GM12864 (cell line): Measurements from ENCODE around the gene CLCNKB.

Experiments
- DNase-seq: peaks from one replicate; pipeline ENCODE4 v3.0.0-alpha.2; 2011; ENCODE audit warnings: low read depth
- H3K4me3 ChIP-seq: 2 replicates; pipeline ENCODE4 v1.5.1; 2011; ENCODE audit warnings: mild to moderate bottlenecking, low read depth, low read length, control low read depth
- CTCF ChIP-seq: IDR thresholded peaks from 2 replicates; pipeline ENCODE4 v1.5.1; 2011; ENCODE audit warnings: low read depth, mild to moderate bottlenecking, moderate library complexity, low read length, control low read depth, inconsistent platforms; ENCODE audit errors: missing control alignments

CLCNKB gene

GRCh38 chr1:16070640-16071355, 27.2 kb downstream of the CLCNKB start:
- TF ChIP-seq CTCF: no peak
- DNase-seq: no peak
- no peak overlapping the region for H3K4me3 ChIP-seq

- no peak for DNase-seq
- H3K4me3 ChIP-seq: no peak overlapping the region
- TF ChIP-seq CTCF: no peak
Observed at GRCh38 chr1:16071614-16072013, 28.0 kb downstream of the CLCNKB start.

GRCh38 chr1:16072095-16072494, 28.5 kb downstream of the CLCNKB start:
- no peak for TF ChIP-seq CTCF
- no peak overlapping the region for H3K4me3 ChIP-seq
- no peak for DNase-seq

- H3K4me3 ChIP-seq: no peak overlapping the region
- no peak for TF ChIP-seq CTCF
- DNase-seq: no peak
Observed at GRCh38 chr1:16072616-16073484, 29.3 kb downstream of the CLCNKB start.

GRCh38 chr1:16073490-16074119, 30.0 kb downstream of the CLCNKB start, which contains the start of gene FAM131C:
Gene FAM131C, minus strand, starts transcription at chr1:16073651. Its CDS starts 209 bp downstream, at chr1:16073442.
- H3K4me3 ChIP-seq: peak within 1 kb of the TSS; percentile 17; the same call in 1 of the 2 replicates
- TF ChIP-seq CTCF: peak; percentile 48
- DNase-seq: no peak

GRCh38 chr1:16074217-16074616, 30.6 kb downstream of the CLCNKB start:
- no peak overlapping the region for H3K4me3 ChIP-seq
- TF ChIP-seq CTCF: no peak
- DNase-seq: no peak
